Ishikawa (cell line): ENCODE data around the gene CCDC68.

Experiments used
- CEBPB ChIP-seq: IDR thresholded peaks from 2 replicates; pipeline ENCODE4 v1.6.1; 2012
- CREB1 ChIP-seq: IDR thresholded peaks from 2 replicates; pipeline ENCODE4 v1.6.1; 2012; ENCODE audit warnings: low read depth
- EGR1 ChIP-seq: IDR thresholded peaks from 2 replicates; pipeline ENCODE4 v1.6.1; 2012
- EP300 ChIP-seq: IDR thresholded peaks from 2 replicates; pipeline ENCODE4 v1.6.1; 2012; ENCODE audit warnings: borderline replicate concordance
- FOXM1 ChIP-seq: IDR thresholded peaks from 2 replicates; pipeline ENCODE4 v1.6.1; 2012; ENCODE audit warnings: low read depth, borderline replicate concordance
- NFIC ChIP-seq: IDR thresholded peaks from 2 replicates; pipeline ENCODE4 v1.6.1; 2012
- RAD21 ChIP-seq: IDR thresholded peaks from 2 replicates; pipeline ENCODE4 v1.6.1; 2012; ENCODE audit warnings: low read depth
- TAF1 ChIP-seq: IDR thresholded peaks from 2 replicates; pipeline ENCODE4 v1.6.1; 2012; ENCODE audit warnings: low read depth, mild to moderate bottlenecking
- TCF12 ChIP-seq: IDR thresholded peaks from 2 replicates; pipeline ENCODE4 v1.6.1; 2012; ENCODE audit warnings: low read depth
- TEAD4 ChIP-seq: IDR thresholded peaks from 2 replicates; pipeline ENCODE4 v1.6.1; 2012
- YY1 ChIP-seq: IDR thresholded peaks from 2 replicates; pipeline ENCODE4 v1.6.1; 2012; ENCODE audit warnings: low read depth
- ZBTB7A ChIP-seq: IDR thresholded peaks from 2 replicates; pipeline ENCODE4 v1.6.1; 2012; ENCODE audit warnings: low read depth
- TF ChIP-seq, protein P1 (sequence below): IDR thresholded peaks from 2 replicates; pipeline ENCODE4 v1.6.1; 2012
- TF ChIP-seq, protein P2 (sequence below): IDR thresholded peaks from 2 replicates; pipeline ENCODE4 v1.6.1; 2012; ENCODE audit warnings: low read depth, mild to moderate bottlenecking
- TF ChIP-seq, protein P3 (sequence below): IDR thresholded peaks from 2 replicates; pipeline ENCODE4 v1.6.1; 2012

CCDC68 gene

DNA sequence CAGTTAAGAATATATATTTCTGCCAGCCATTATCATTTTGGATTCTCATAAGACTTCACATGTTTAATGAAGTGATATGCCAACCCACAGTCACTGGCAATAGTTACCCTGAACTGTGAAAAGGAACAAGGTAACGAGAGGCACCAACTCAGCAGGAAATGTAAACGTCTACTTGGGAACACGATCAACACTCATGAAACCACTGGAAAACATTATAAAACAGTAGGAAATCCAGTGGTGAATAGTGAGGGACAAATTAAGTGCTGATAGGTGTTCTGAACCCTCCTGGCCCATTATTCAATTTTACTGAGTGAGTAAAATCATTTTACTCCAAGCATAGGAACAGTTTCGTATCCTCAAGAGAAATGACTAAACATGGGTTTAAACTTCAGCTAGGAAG lies 17.1 kb downstream of the CCDC68 start:
- TF ChIP-seq CREB1 = no peak

DNA sequence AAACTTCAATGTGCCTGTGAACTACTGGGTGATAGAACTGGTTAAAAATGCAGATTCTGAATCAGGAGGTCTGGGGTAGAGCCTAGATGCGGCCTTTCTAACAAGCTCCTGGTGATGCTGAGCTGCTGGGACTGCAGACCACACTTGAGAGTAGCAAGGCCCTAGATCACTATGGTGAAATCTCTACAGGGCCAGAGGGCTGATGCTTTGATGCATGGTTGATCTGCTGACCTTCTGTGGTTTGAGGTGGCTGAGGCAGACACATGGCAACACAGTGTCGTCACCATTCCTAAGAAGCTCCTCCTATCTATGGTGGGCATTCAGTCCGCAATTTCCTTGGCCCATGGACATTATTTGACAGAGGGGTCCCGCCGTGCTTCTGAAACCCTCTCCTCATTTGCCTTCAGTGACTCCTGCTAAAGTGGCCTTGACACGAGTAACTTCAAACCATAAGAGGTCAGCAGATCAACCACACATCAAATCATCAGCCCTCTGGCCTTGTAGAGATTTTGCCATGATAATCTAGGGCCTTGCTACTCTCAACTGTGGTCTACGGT lies 19.8 kb downstream of the CCDC68 start:
- TF ChIP-seq TCF12 (no peak), EP300 (no peak), YY1 (no peak), TEAD4 (no peak), ZBTB7A (no peak), CEBPB (no peak), CREB1 (no peak), TAF1 (no peak), FOXM1 (no peak), EGR1 (no peak), RAD21 (no peak), NFIC (no peak)
- TF ChIP-seq, protein P1, sequence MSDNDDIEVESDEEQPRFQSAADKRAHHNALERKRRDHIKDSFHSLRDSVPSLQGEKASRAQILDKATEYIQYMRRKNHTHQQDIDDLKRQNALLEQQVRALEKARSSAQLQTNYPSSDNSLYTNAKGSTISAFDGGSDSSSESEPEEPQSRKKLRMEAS = no peak
- TF ChIP-seq, protein P2, sequence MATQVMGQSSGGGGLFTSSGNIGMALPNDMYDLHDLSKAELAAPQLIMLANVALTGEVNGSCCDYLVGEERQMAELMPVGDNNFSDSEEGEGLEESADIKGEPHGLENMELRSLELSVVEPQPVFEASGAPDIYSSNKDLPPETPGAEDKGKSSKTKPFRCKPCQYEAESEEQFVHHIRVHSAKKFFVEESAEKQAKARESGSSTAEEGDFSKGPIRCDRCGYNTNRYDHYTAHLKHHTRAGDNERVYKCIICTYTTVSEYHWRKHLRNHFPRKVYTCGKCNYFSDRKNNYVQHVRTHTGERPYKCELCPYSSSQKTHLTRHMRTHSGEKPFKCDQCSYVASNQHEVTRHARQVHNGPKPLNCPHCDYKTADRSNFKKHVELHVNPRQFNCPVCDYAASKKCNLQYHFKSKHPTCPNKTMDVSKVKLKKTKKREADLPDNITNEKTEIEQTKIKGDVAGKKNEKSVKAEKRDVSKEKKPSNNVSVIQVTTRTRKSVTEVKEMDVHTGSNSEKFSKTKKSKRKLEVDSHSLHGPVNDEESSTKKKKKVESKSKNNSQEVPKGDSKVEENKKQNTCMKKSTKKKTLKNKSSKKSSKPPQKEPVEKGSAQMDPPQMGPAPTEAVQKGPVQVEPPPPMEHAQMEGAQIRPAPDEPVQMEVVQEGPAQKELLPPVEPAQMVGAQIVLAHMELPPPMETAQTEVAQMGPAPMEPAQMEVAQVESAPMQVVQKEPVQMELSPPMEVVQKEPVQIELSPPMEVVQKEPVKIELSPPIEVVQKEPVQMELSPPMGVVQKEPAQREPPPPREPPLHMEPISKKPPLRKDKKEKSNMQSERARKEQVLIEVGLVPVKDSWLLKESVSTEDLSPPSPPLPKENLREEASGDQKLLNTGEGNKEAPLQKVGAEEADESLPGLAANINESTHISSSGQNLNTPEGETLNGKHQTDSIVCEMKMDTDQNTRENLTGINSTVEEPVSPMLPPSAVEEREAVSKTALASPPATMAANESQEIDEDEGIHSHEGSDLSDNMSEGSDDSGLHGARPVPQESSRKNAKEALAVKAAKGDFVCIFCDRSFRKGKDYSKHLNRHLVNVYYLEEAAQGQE = no peak
- TF ChIP-seq, protein P3, sequence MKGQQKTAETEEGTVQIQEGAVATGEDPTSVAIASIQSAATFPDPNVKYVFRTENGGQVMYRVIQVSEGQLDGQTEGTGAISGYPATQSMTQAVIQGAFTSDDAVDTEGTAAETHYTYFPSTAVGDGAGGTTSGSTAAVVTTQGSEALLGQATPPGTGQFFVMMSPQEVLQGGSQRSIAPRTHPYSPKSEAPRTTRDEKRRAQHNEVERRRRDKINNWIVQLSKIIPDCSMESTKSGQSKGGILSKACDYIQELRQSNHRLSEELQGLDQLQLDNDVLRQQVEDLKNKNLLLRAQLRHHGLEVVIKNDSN = no peak

DNA sequence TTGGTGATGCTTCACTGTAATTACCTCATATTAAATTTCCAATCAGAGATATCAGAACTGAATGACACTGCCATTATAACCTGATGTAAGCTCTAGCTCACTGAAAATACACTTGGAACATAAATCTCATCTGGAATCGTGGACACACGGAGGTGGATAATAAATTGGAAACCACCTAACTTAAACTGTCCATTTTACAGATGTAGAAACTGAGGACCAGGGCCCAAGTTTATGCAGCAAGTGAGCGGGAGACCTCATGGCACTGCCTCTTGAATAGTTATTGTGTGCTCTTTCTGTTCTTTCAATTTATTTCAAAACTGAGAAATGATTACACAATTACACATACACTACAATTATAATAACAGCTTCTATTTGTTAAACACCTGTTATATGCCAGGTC lies 20.8 kb downstream of the CCDC68 start:
- TF ChIP-seq EGR1 = no peak
- TF ChIP-seq, protein P1 = no peak
- no peak for TF ChIP-seq TEAD4
- TF ChIP-seq ZBTB7A = no peak
- TF ChIP-seq NFIC = no peak
- TF ChIP-seq, protein P2 = no peak
- TF ChIP-seq YY1 = no peak
- TF ChIP-seq TAF1 = no peak
- TF ChIP-seq TCF12 = no peak
- TF ChIP-seq FOXM1 = no peak
- no peak for TF ChIP-seq CREB1
- no peak for TF ChIP-seq RAD21
- TF ChIP-seq EP300 = no peak
- TF ChIP-seq, protein P3 = no peak
- TF ChIP-seq CEBPB = no peak

DNA sequence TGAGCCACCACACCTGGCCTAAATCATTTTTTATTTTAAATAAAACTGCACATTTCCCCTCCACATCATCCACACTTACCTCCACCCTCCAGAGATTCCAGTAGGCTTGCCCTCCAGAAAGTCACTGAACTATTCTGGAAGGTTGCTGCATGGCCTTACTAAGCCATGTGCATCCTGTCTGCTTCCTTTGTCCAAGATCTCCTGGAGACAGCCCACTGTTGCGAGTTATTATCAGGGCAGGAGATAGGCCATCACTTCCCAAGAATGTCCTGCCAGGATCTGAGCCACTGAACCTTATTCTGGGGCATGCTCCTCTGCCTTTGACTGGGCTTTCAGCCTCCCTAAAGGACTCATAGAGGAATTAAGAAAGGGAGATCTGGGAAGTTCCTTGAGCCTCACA lies 26.8 kb downstream of the CCDC68 start:
- TF ChIP-seq TAF1 (no peak), CEBPB (no peak), TEAD4 (no peak), YY1 (no peak), RAD21 (no peak), FOXM1 (no peak), EP300 (no peak), ZBTB7A (no peak), CREB1 (no peak), NFIC (no peak), EGR1 (no peak)
- TF ChIP-seq, protein P1 = no peak
- TF ChIP-seq, protein P2 = no peak
- TF ChIP-seq, protein P3 = no peak
